ENCODE measurements around the gene MACROD2. TPM values are rescaled to one million over a fixed set of nuclear protein-coding genes. Genes with fewer than 3 reads are reported as not detected.
A peak's percentile ranks its signal among the peaks of the same experiment; 100 is the strongest.

MACROD2 gene
- total RNA-seq, 1 donor from 2014 or later = 1.6 TPM

DNA sequence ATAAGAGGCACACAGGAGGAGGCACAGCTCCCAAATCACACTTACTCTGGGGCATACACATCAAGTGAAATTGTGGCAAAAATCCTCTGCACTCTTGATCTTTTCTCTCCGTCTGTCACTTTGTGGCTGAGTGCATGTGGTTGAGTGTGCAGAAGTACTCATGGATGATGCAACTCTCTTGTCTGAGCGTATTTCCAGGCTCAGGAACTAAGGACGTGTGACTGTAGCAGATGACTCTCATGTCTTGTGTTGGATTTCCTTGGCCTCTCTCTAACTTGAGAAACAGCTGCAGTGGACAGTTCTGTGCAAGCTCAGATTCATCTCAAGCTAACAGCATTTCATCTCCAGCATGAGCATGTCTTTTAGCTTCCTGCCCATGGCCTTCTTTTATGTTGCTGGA, 587.5 kb downstream of the MACROD2 start:
- FAIRE-seq = peak; percentile 95
- Histone ChIP-seq H3K4me3 (ENCODE audit: low read depth, low read length) (no peak overlapping the region), H3K27me3 (ENCODE audit: control insufficient read depth, insufficient read depth, low read length) (no peaks in the 10 kb centered on the region), H3K36me3 (ENCODE audit: control insufficient read depth, insufficient read depth, low read length) (no peaks in the 10 kb centered on the region)
- TF ChIP-seq, protein P1, sequence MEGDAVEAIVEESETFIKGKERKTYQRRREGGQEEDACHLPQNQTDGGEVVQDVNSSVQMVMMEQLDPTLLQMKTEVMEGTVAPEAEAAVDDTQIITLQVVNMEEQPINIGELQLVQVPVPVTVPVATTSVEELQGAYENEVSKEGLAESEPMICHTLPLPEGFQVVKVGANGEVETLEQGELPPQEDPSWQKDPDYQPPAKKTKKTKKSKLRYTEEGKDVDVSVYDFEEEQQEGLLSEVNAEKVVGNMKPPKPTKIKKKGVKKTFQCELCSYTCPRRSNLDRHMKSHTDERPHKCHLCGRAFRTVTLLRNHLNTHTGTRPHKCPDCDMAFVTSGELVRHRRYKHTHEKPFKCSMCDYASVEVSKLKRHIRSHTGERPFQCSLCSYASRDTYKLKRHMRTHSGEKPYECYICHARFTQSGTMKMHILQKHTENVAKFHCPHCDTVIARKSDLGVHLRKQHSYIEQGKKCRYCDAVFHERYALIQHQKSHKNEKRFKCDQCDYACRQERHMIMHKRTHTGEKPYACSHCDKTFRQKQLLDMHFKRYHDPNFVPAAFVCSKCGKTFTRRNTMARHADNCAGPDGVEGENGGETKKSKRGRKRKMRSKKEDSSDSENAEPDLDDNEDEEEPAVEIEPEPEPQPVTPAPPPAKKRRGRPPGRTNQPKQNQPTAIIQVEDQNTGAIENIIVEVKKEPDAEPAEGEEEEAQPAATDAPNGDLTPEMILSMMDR (IDR thresholded peaks at IDR 0.05; ENCODE audit: insufficient read depth, low read length, severe bottlenecking) = no peak
- peak; percentile 80 for DNase-seq (ENCODE audit: low read depth)

DNA sequence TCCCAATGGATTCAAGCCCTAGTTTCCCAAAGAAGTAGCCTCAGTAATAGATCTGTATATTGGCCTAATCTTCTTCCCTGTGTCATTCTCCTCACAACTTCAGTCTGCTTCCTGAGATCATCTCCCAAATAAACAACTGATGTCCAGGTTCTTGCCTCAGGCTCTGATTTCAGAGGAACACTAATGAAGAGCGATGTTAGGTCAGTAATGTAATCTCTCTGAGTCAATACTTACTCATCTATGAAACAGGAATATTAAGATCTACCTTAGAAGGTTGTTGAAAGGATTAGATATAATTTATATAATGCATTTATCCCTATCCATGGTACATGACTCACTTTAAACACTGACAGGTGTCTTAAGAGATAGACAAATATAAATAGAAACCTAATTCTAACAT, 588.1 kb downstream of the MACROD2 start:
- no peaks in the 10 kb centered on the region for H3K36me3 ChIP-seq (ENCODE audit: control insufficient read depth, insufficient read depth, low read length)
- H3K4me3 ChIP-seq (ENCODE audit: low read depth, low read length) = no peak overlapping the region
- no peaks in the 10 kb centered on the region for H3K27me3 ChIP-seq (ENCODE audit: control insufficient read depth, insufficient read depth, low read length)
- DNase-seq (ENCODE audit: low read depth) (peak; percentile 99), FAIRE-seq (peak; percentile 75)
- TF ChIP-seq, protein P1 (IDR thresholded peaks at IDR 0.05; ENCODE audit: insufficient read depth, low read length, severe bottlenecking) = no peak

DNA sequence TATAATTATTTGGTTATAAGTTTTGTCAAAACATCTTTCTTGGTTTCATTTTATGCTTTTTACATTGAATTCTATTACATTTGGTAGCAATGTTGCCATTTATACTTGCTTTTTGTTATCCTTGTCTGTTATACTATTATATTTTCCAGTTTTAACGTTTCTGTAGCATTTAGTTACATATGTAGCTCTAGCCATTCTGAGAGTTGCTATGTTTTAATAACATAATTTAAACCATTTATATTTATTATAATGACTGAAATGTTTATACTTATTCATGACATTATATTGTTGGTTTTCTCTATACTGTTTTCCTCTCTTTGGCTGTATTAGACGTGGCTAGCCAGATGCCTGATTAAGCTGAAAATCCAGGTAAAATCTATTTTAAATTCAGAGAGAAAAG, 594.1 kb downstream of the MACROD2 start:
- no peak for FAIRE-seq
- TF ChIP-seq, protein P1 (IDR thresholded peaks at IDR 0.05; ENCODE audit: insufficient read depth, low read length, severe bottlenecking) = no peak
- Histone ChIP-seq H3K4me3 (ENCODE audit: low read depth, low read length) (no peak overlapping the region), H3K36me3 (ENCODE audit: control insufficient read depth, insufficient read depth, low read length) (no peaks in the 10 kb centered on the region), H3K27me3 (ENCODE audit: control insufficient read depth, insufficient read depth, low read length) (no peaks in the 10 kb centered on the region)
- no peak for DNase-seq (ENCODE audit: low read depth)

DNA sequence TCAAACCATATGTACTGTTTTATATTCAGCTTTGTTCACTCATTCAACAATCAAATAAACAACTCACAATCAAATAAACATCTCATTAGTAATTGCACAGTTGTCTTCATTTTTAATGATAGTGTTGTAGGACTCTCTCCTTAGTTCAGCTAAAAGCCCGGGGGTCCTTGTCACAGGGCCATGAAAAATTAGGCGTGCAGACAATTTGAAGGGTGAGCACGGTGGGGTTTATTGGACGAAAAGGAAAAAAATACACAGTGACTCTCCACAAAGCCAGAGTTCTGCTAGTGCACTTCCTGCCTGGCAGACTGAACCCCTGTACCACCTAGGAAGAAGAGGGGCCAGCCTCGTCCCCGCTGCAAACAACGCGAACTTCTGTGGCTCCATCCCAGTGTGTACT, 599.7 kb downstream of the MACROD2 start:
- DNase-seq (ENCODE audit: low read depth) (no peak), FAIRE-seq (no peak)
- no peaks in the 10 kb centered on the region for H3K36me3 ChIP-seq (ENCODE audit: control insufficient read depth, insufficient read depth, low read length)
- TF ChIP-seq, protein P1 (IDR thresholded peaks at IDR 0.05; ENCODE audit: insufficient read depth, low read length, severe bottlenecking) = no peak
- H3K27me3 ChIP-seq (ENCODE audit: control insufficient read depth, insufficient read depth, low read length) = no peaks in the 10 kb centered on the region
- no peak overlapping the region for H3K4me3 ChIP-seq (ENCODE audit: low read depth, low read length)

DNA sequence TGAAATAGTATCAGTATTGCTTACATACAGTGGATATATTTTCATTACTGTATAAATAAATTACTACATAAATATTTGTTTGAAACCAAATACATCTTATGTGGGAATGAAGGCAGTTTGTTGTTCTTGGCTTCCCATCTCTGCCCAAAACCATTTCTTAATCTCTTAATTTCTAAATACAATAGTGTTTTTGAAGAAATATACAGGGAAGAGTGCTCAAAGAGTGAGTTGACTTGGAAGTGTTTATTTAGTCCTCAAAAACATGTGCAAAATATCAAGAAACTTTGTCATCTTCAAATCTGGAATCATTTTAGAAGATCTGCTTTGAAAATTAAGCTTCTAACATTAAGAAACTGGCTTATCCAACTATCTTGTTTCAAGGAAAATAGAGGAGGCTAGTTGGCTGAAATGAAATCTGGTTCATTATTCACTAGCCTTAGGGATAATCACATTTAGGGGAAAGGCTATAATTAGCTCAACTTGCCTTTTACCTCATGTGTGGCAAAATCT, 601.9 kb downstream of the MACROD2 start:
- TF ChIP-seq, protein P1 (IDR thresholded peaks at IDR 0.05; ENCODE audit: insufficient read depth, low read length, severe bottlenecking) = no peak
- FAIRE-seq (no peak), DNase-seq (ENCODE audit: low read depth) (no peak)
- Histone ChIP-seq H3K27me3 (ENCODE audit: control insufficient read depth, insufficient read depth, low read length) (no peaks in the 10 kb centered on the region), H3K4me3 (ENCODE audit: low read depth, low read length) (no peak overlapping the region), H3K36me3 (ENCODE audit: control insufficient read depth, insufficient read depth, low read length) (no peaks in the 10 kb centered on the region)

DNA sequence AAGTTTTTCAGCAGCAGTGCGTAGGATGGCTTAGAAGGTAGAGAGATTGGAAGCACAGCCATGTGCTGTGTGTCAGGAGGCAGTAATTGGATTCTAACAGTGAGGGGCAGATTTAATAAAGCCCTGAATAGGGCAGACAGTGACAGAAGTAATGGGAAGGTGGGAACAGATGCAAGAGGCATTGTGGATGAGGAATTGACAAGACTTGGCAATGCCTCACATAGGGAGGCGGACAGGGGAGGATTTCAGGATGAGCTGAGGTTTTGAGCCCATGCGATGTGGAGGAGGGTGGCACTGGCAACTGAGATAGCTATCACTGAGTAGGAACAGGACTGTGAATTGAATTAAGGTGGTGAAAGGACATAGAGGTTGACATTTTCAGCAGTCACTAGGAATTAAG, 604.3 kb downstream of the MACROD2 start:
- H3K27me3 ChIP-seq (ENCODE audit: control insufficient read depth, insufficient read depth, low read length) = no peaks in the 10 kb centered on the region
- peak; percentile 13 for FAIRE-seq
- H3K36me3 ChIP-seq (ENCODE audit: control insufficient read depth, insufficient read depth, low read length) = no peaks in the 10 kb centered on the region
- TF ChIP-seq, protein P1 (IDR thresholded peaks at IDR 0.05; ENCODE audit: insufficient read depth, low read length, severe bottlenecking) = no peak
- no peak overlapping the region for H3K4me3 ChIP-seq (ENCODE audit: low read depth, low read length)
- DNase-seq (ENCODE audit: low read depth) = no peak

Measured in bronchial epithelial cell (primary cell).